Osteoblast (primary cell): ENCODE measurements around the gene HNMT. TPM values are rescaled to one million over a fixed set of nuclear protein-coding genes. Genes with fewer than 3 reads are reported as not detected.

ENCODE experiments used
- DNase-seq: peaks from one replicate; pipeline ENCODE4 v3.0.0; 2011; ENCODE audit warnings: low spot score, mixed read lengths; ENCODE audit not compliant: insufficient read length; ENCODE audit errors: missing footprints
- H2AFZ ChIP-seq: 2 replicates; pipeline ENCODE4 v1.6.0; 2011; ENCODE audit warnings: mild to moderate bottlenecking, low read length
- H3K27ac ChIP-seq: 2 replicates; pipeline ENCODE4 v1.5.1; 2011; ENCODE audit warnings: mild to moderate bottlenecking, low read depth, low read length, moderate library complexity
- H3K27me3 ChIP-seq: 2 replicates; pipeline ENCODE4 v1.6.0; 2012; ENCODE audit warnings: mild to moderate bottlenecking, control low read depth, inconsistent platforms, low read length, moderate library complexity; ENCODE audit not compliant: insufficient read depth
- H3K36me3 ChIP-seq: 2 replicates; pipeline ENCODE4 v1.5.1; 2011; ENCODE audit warnings: mild to moderate bottlenecking, low read length, control low read depth, moderate library complexity; ENCODE audit not compliant: insufficient read depth
- H3K4me1 ChIP-seq: 2 replicates; pipeline ENCODE4 v1.5.1; 2011; ENCODE audit warnings: mild to moderate bottlenecking, low read length, control low read depth, moderate library complexity; ENCODE audit not compliant: insufficient read depth
- H3K4me2 ChIP-seq: 2 replicates; pipeline ENCODE4 v1.6.0; 2011; ENCODE audit warnings: mild to moderate bottlenecking, low read length; ENCODE audit not compliant: insufficient read depth
- H3K4me3 ChIP-seq: fragments of 200-600 bp; sonication (generic); 3 replicates; pipeline ENCODE4 v1.5.1; 2012; ENCODE audit warnings: mild to moderate bottlenecking, low read length, inconsistent platforms; ENCODE audit not compliant: insufficient read depth
- H3K79me2 ChIP-seq: 2 replicates; pipeline ENCODE4 v1.6.0; 2012; ENCODE audit warnings: mild to moderate bottlenecking, low read length, control low read depth, inconsistent platforms; ENCODE audit not compliant: insufficient read depth
- H3K9me3 ChIP-seq: 2 replicates; pipeline ENCODE4 v1.5.1; 2011; ENCODE audit warnings: low read depth, low read length, control low read depth
- H4K20me1 ChIP-seq: 2 replicates; pipeline ENCODE4 v1.6.0; 2012; ENCODE audit warnings: mild to moderate bottlenecking, low read length, control low read depth; ENCODE audit not compliant: insufficient read depth
- total RNA-seq: library from RNA; depleted of rRNA; stranded (reverse); fragments of >200 nt; gene quantifications from 2 replicates; pipeline ENCODE4 v1.2.3, GENCODE V29; 2012
- TF ChIP-seq, protein P1 (sequence below): IDR thresholded peaks from 2 replicates; pipeline ENCODE4 v1.5.1; 2011; ENCODE audit warnings: mild to moderate bottlenecking, low read depth, low read length, moderate library complexity; ENCODE audit errors: extremely low read depth

HNMT gene
- total RNA-seq, 1 donor, result 115 TPM

DNA sequence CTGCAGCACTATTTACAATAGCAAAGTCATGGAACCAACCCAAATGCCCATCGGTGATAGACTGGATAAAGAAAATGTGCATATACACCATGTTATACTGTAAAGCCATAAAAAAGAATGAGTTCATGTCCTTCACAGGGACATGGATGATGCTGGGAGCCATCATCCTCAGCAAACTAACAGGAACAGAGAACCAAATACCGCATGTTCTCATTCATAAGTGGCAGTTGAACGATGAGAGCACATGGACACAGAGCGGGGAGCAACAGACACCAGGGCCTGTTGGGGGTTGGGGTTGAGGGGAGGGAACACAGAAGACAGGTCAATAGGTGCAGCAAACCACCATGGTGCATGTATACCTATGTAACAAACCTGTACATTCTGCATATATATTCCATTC is 33.5 kb downstream of the HNMT start:
- no peak overlapping the region for H3K4me3 ChIP-seq
- no peak overlapping the region for H2AFZ ChIP-seq
- no peaks in the 10 kb centered on the region for H3K9me3 ChIP-seq
- DNase-seq, result no peak
- H3K4me1 ChIP-seq, result no peaks in the 10 kb centered on the region
- H4K20me1 ChIP-seq, result no peaks in the 10 kb centered on the region
- H3K36me3 ChIP-seq, result no peaks in the 10 kb centered on the region
- H3K4me2 ChIP-seq, result no peak overlapping the region
- TF ChIP-seq, protein P1, sequence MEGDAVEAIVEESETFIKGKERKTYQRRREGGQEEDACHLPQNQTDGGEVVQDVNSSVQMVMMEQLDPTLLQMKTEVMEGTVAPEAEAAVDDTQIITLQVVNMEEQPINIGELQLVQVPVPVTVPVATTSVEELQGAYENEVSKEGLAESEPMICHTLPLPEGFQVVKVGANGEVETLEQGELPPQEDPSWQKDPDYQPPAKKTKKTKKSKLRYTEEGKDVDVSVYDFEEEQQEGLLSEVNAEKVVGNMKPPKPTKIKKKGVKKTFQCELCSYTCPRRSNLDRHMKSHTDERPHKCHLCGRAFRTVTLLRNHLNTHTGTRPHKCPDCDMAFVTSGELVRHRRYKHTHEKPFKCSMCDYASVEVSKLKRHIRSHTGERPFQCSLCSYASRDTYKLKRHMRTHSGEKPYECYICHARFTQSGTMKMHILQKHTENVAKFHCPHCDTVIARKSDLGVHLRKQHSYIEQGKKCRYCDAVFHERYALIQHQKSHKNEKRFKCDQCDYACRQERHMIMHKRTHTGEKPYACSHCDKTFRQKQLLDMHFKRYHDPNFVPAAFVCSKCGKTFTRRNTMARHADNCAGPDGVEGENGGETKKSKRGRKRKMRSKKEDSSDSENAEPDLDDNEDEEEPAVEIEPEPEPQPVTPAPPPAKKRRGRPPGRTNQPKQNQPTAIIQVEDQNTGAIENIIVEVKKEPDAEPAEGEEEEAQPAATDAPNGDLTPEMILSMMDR, result no peak
- no peaks in the 10 kb centered on the region for H3K79me2 ChIP-seq
- H3K27ac ChIP-seq, result no peak overlapping the region
- no peaks in the 10 kb centered on the region for H3K27me3 ChIP-seq

DNA sequence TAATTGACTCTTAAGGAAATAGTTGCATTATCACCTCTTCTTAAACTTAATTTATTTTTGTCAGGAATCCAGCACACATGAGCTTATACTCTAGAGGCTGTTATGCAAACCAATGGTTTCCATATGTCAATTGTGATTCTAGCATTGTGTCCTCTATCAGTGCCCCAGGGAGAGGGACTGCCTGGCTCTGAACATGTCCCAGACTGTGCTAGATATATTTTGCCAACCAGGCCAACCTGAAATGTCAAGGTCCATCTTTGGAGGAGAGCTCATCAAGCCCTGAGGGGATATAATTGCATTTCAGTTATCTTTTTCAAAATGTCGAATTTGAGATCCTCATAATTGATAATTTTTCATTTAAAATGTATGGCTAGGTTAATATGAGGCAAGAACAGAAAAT is 34.2 kb downstream of the HNMT start:
- no peaks in the 10 kb centered on the region for H3K27me3 ChIP-seq
- H3K4me2 ChIP-seq, result no peak overlapping the region
- H3K9me3 ChIP-seq, result no peaks in the 10 kb centered on the region
- TF ChIP-seq, protein P1, result no peak
- H3K27ac ChIP-seq, result no peak overlapping the region
- no peaks in the 10 kb centered on the region for H3K4me1 ChIP-seq
- peaks cover 2% of the 10 kb centered on the region for H3K36me3 ChIP-seq
- H3K79me2 ChIP-seq, result no peaks in the 10 kb centered on the region
- H3K4me3 ChIP-seq, result no peak overlapping the region
- no peak overlapping the region for H2AFZ ChIP-seq
- no peaks in the 10 kb centered on the region for H4K20me1 ChIP-seq
- no peak for DNase-seq

DNA sequence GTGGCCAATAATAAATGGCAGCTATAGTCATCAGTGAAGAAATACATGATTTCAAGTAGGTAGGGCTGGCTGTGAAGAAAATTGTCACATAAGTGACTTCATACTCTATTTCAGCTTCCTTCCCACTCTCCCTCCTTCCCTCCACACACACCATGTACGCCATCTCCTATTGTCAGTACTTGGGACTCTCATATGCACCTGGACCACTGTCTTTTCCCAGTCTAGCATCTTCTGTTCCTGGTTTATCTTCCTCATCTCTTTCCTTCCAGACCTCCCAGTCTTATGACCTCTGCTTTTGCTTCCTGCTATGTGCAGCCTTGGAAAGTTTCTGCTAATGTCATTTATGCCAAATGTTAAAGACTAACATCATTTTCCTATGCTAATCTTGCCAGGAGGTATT is 35.0 kb downstream of the HNMT start:
- Histone ChIP-seq H3K27ac (no peak overlapping the region), H3K4me1 (no peaks in the 10 kb centered on the region), H3K4me3 (no peak overlapping the region), H4K20me1 (no peaks in the 10 kb centered on the region), H3K27me3 (no peaks in the 10 kb centered on the region), H3K9me3 (no peaks in the 10 kb centered on the region), H3K4me2 (no peak overlapping the region), H3K36me3 (peaks cover 3% of the 10 kb centered on the region), H3K79me2 (no peaks in the 10 kb centered on the region), H2AFZ (no peak overlapping the region)
- no peak for DNase-seq
- TF ChIP-seq, protein P1, result no peak

DNA sequence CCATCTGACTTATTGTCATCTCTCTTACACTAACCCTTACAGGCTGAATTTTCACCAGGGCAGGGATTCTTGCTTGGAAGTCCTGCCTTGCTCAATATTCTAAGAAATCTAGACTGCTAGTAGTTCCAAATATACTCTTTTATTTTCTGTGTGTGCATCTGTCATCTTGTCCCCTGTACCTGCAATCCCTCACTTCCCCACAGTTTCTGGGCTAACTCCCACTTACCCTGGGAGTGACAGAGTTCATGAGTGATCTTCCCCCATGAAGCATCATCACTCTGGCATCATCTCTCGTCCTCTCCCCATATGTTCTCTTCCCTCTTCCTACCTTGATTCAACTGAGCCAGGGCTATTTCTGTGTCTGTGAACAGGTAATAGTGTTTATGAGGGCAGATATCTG is 35.7 kb downstream of the HNMT start:
- H3K27me3 ChIP-seq, result no peaks in the 10 kb centered on the region
- no peaks in the 10 kb centered on the region for H3K4me1 ChIP-seq
- peaks cover 3% of the 10 kb centered on the region for H3K36me3 ChIP-seq
- no peak overlapping the region for H2AFZ ChIP-seq
- no peaks in the 10 kb centered on the region for H4K20me1 ChIP-seq
- H3K9me3 ChIP-seq, result no peaks in the 10 kb centered on the region
- H3K4me2 ChIP-seq, result no peak overlapping the region
- no peak overlapping the region for H3K27ac ChIP-seq
- H3K79me2 ChIP-seq, result no peaks in the 10 kb centered on the region
- no peak for DNase-seq
- no peak overlapping the region for H3K4me3 ChIP-seq
- TF ChIP-seq, protein P1, result no peak
